ENCODE results near the gene RALGAPA2. TPM values are rescaled to one million over a fixed set of nuclear protein-coding genes. Genes with fewer than 3 reads are reported as not detected.

Gene RALGAPA2
- total RNA-seq, 2 donors from 2014 or later: 36.5 to 53.2 TPM

DNA sequence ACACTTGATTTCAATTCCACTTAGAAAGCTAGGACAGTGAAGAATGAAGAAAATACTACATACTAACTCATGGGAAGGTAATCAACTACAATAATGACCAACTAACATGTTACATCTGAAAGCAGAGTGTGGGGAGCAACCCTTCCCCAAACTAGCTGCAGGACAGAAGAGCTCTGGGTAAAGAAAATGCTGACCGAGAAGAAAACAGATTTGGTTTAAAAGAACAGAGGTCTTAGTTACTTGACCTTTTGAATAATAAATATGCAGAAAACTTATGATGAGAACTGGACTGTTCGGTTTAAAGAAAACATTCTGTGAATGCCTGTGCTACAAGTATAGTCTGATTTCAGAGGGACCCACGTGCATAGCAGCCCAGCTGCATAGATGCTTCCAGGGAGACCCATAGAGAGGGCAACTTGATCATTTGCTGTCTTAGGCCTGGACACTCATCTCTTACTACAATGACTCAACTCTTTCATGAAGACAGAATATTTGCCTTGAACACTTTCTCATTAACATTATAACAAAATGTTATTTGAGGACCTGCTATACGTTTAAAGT lies 53.5 kb downstream of the RALGAPA2 start:
- Histone ChIP-seq H3K4me1 (replicated peaks) (peaks cover 3% of the 10 kb centered on the region), H3K27ac (no peak overlapping the region), H3K27me3 (replicated peaks; ENCODE audit: insufficient read depth) (no peaks in the 10 kb centered on the region), H3K36me3 (no peaks in the 10 kb centered on the region), H3K9me3 (no peaks in the 10 kb centered on the region), H3K4me3 (no peak overlapping the region)
- DNase-seq (ENCODE audit: low spot score): no peak
- intact Hi-C loops (cut with DNase I): no loop called here
- TF ChIP-seq POLR2A (IDR thresholded peaks at IDR 0.05): no peak
- no peak for TF ChIP-seq POLR2AphosphoS5 (IDR thresholded peaks at IDR 0.05)
- TF ChIP-seq CTCF (IDR thresholded peaks at IDR 0.05): no peak
- 79% methylated on average over 4 of the region's 4 CpGs for WGBS

- intact Hi-C loops (cut with DNase I): no loop called here
- TF ChIP-seq POLR2AphosphoS5 (IDR thresholded peaks at IDR 0.05): no peak
- no peak for TF ChIP-seq POLR2A (IDR thresholded peaks at IDR 0.05)
- TF ChIP-seq CTCF (IDR thresholded peaks at IDR 0.05): no peak
- Histone ChIP-seq H3K27me3 (replicated peaks; ENCODE audit: insufficient read depth) (no peaks in the 10 kb centered on the region), H3K4me1 (replicated peaks) (peaks cover 3% of the 10 kb centered on the region), H3K27ac (no peak overlapping the region), H3K36me3 (no peaks in the 10 kb centered on the region), H3K4me3 (no peak overlapping the region), H3K9me3 (no peaks in the 10 kb centered on the region)
- DNase-seq (ENCODE audit: low spot score): no peak
These were observed 54.3 kb downstream of the RALGAPA2 start for GRCh38 chr20:20658123-20658522.

DNA sequence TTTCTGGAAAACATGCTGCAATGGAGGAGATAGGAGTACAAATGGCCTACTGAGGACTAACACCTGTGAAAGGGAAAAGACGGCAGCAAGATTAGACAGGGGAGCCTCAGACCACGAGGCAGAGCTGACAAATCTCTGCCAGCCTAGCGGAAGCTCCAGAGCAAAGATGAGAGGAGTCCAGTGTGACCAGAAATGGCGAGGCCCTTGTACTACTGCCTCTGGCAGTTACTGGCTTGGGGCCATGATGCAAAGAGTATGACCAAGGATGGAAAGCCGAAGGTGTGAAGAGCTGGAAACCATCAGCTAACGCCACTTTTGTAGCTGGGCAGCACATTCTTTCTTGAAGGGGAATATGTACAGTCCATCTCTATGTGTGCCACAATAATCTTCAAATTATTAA lies 55.4 kb downstream of the RALGAPA2 start:
- DNase-seq (ENCODE audit: low spot score): no peak
- Histone ChIP-seq H3K4me1 (replicated peaks) (peaks cover 3% of the 10 kb centered on the region), H3K27ac (no peak overlapping the region), H3K9me3 (no peaks in the 10 kb centered on the region), H3K36me3 (no peaks in the 10 kb centered on the region), H3K4me3 (no peak overlapping the region), H3K27me3 (replicated peaks; ENCODE audit: insufficient read depth) (no peaks in the 10 kb centered on the region)
- 94% methylated on average over 6 of the region's 6 CpGs for WGBS
- no peak for TF ChIP-seq POLR2AphosphoS5 (IDR thresholded peaks at IDR 0.05)
- intact Hi-C loops (cut with DNase I): no loop called here

DNA sequence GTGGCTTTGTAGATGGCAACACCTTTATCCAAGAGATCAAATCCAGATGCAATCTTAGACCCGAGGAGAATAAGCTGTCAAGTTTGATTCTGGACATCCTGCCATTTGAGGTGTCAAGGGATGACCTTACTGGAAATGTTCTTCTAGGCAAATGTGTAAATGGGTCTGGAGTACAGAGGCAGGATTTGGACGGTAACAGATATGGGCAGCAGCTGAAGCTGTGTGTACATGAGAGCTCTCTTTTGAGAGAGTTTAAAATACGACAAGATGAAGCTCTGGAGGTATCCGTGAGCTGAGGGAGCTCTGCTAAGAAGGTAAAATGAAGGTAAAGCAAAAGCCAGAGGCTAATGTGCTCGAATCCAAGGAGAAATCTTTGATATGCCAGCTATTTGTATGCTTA lies 56.6 kb downstream of the RALGAPA2 start:
- no peaks in the 10 kb centered on the region for H3K27me3 ChIP-seq (replicated peaks; ENCODE audit: insufficient read depth)
- no peak overlapping the region for H3K27ac ChIP-seq
- no peaks in the 10 kb centered on the region for H3K9me3 ChIP-seq
- H3K36me3 ChIP-seq: no peaks in the 10 kb centered on the region
- intact Hi-C loops (cut with DNase I): no loop called here
- no peak for TF ChIP-seq POLR2A (IDR thresholded peaks at IDR 0.05)
- TF ChIP-seq CTCF (IDR thresholded peaks at IDR 0.05): no peak
- TF ChIP-seq POLR2AphosphoS5 (IDR thresholded peaks at IDR 0.05): no peak
- 65% methylated on average over 5 of the region's 5 CpGs for WGBS
- H3K4me1 ChIP-seq (replicated peaks): peaks cover 3% of the 10 kb centered on the region
- no peak for DNase-seq (ENCODE audit: low spot score)
- no peak overlapping the region for H3K4me3 ChIP-seq

DNA sequence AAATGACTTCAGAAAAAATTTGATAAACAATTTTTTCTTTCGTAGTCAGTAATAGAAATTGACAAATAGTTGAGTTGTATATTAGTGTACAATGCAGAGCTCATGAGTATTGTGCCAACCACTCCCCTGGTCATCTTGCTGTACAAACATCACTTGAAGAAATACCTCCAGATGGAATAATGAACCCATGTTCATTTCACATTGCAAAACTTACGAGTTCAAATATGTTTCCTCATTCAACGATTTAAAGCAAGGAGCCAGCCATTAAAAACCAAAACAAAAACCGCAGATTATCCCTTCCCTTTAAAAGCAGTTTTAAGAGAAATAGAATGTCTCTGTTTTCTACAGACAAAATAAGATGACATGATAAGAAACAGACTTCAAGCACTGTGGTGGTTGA lies 62.5 kb downstream of the RALGAPA2 start:
- intact Hi-C loops (cut with DNase I): no loop called here
- no peak overlapping the region for H3K4me3 ChIP-seq
- WGBS: 62% methylated on average over 4 of the region's 4 CpGs

More for the DNA sequence above, 62.5 kb downstream of the RALGAPA2 start:
- H3K27ac ChIP-seq: no peak overlapping the region
- no peaks in the 10 kb centered on the region for H3K9me3 ChIP-seq
- no peak for DNase-seq (ENCODE audit: low spot score)
- H3K27me3 ChIP-seq (replicated peaks; ENCODE audit: insufficient read depth): no peaks in the 10 kb centered on the region
- TF ChIP-seq POLR2AphosphoS5 (IDR thresholded peaks at IDR 0.05): no peak
- TF ChIP-seq POLR2A (IDR thresholded peaks at IDR 0.05): no peak
- TF ChIP-seq CTCF (IDR thresholded peaks at IDR 0.05): no peak
- H3K4me1 ChIP-seq (replicated peaks): no peaks in the 10 kb centered on the region
- no peaks in the 10 kb centered on the region for H3K36me3 ChIP-seq
